ENCODE results near the gene FUT9.

The FUT9 gene

GRCh38 chr6:96060249-96060648 is 44.5 kb downstream of the FUT9 start:
- DNase-seq (ENCODE audit: low read depth), result no peak
- H3K4me3 ChIP-seq (ENCODE audit: low read depth, low read length), result no peak overlapping the region
- TF ChIP-seq, protein P1, sequence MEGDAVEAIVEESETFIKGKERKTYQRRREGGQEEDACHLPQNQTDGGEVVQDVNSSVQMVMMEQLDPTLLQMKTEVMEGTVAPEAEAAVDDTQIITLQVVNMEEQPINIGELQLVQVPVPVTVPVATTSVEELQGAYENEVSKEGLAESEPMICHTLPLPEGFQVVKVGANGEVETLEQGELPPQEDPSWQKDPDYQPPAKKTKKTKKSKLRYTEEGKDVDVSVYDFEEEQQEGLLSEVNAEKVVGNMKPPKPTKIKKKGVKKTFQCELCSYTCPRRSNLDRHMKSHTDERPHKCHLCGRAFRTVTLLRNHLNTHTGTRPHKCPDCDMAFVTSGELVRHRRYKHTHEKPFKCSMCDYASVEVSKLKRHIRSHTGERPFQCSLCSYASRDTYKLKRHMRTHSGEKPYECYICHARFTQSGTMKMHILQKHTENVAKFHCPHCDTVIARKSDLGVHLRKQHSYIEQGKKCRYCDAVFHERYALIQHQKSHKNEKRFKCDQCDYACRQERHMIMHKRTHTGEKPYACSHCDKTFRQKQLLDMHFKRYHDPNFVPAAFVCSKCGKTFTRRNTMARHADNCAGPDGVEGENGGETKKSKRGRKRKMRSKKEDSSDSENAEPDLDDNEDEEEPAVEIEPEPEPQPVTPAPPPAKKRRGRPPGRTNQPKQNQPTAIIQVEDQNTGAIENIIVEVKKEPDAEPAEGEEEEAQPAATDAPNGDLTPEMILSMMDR (IDR thresholded peaks at IDR 0.05; ENCODE audit: control insufficient read depth, extremely low read depth, insufficient read depth), result no peak

- DNase-seq (ENCODE audit: low read depth), result no peak
- TF ChIP-seq, protein P1 (IDR thresholded peaks at IDR 0.05; ENCODE audit: control insufficient read depth, extremely low read depth, insufficient read depth), result no peak
- no peak overlapping the region for H3K4me3 ChIP-seq (ENCODE audit: low read depth, low read length)
These were observed 49.4 kb downstream of the FUT9 start for GRCh38 chr6:96065213-96065612.

- no peak overlapping the region for H3K4me3 ChIP-seq (ENCODE audit: low read depth, low read length)
- no peak for DNase-seq (ENCODE audit: low read depth)
- TF ChIP-seq, protein P1 (IDR thresholded peaks at IDR 0.05; ENCODE audit: control insufficient read depth, extremely low read depth, insufficient read depth), result no peak
These were observed 50.6 kb downstream of the FUT9 start for GRCh38 chr6:96066376-96066775.

GRCh38 chr6:96073555-96073954 is 57.8 kb downstream of the FUT9 start:
- TF ChIP-seq, protein P1 (IDR thresholded peaks at IDR 0.05; ENCODE audit: control insufficient read depth, extremely low read depth, insufficient read depth), result no peak
- no peak for DNase-seq (ENCODE audit: low read depth)
- no peak overlapping the region for H3K4me3 ChIP-seq (ENCODE audit: low read depth, low read length)

DNA sequence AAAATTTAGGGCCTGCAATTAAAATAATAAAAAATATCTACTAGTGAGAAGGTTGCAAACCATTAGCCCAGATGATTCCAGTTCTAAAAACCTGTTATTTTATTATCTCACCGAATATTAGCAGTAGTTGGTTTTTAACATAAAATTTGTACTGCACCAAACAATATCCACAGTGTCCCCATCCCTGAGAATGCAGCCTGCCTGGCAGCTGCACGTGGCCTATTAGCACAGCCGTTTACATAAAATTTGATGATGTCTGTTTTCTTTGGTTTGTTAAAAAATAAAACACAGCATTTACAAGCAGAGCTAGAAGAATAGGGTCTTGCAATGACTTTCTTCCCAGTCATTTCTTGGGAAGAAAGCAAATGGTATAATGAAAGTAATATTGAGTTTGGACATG is 58.2 kb downstream of the FUT9 start:
- TF ChIP-seq, protein P1 (IDR thresholded peaks at IDR 0.05; ENCODE audit: control insufficient read depth, extremely low read depth, insufficient read depth), result no peak
- H3K4me3 ChIP-seq (ENCODE audit: low read depth, low read length), result no peak overlapping the region
- DNase-seq (ENCODE audit: low read depth), result no peak

GRCh38 chr6:96075826-96076225 is 60.1 kb downstream of the FUT9 start:
- TF ChIP-seq, protein P1 (IDR thresholded peaks at IDR 0.05; ENCODE audit: control insufficient read depth, extremely low read depth, insufficient read depth), result no peak
- H3K4me3 ChIP-seq (ENCODE audit: low read depth, low read length), result no peak overlapping the region
- DNase-seq (ENCODE audit: low read depth), result no peak

- no peak for DNase-seq (ENCODE audit: low read depth)
- TF ChIP-seq, protein P1 (IDR thresholded peaks at IDR 0.05; ENCODE audit: control insufficient read depth, extremely low read depth, insufficient read depth), result no peak
- no peak overlapping the region for H3K4me3 ChIP-seq (ENCODE audit: low read depth, low read length)
These were observed 71.0 kb downstream of the FUT9 start for GRCh38 chr6:96086745-96087144.

All from LNCaP clone FGC (cell line).